ENCODE data around the gene THRB.

Gene THRB

DNA sequence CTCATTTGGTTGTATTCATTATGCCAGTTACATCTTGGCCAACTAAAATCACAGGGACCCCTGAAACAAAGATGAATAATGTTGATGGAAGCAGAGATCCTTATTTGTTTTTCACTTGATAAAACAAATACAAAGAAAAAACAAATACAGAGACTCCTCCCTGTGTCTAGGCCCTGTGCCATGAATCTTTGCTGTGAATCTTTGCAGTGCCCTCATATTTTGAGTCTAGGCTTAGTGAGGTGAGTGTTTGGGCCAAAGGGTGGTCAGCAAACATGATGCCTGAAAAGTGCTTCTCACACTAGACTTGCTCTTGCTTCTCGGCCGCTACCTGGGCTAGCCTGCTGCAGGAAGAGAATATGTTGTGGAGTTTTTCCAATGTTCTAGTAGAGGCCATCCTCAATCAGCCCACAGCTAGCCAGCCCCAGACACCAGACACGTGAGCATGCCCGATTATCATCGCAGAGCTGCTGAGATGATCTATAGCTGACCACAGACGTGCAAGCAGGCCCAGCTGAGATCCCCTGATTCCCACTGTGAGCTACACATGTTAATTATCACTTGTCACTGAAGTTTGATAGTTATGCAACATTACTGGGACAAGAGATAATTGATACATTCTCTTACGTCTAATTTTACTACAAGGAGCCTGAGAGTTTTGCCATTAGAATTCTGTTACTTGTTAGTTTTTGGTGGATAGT, 191.4 kb downstream of the THRB start:
- DNase-seq (ENCODE audit: low read depth), result no peak

DNA sequence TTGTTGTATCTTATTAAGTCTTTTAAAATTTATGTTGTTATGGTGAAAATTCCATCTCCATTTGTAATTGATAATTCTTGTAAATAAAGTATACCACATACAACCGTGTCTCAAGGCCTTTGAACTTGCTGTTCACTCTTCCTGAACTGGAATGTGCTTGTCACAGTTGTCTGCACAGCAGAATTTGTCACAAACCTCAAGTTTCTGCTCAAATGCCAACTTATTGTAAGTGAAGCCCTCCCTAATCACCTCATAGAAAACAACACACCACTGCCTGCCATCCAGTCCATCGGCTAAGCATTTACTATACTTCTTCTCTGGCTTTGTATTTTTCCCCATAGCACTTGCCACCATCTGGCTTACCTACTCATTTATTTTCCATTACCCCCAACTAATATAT, 192.3 kb downstream of the THRB start:
- no peak for DNase-seq (ENCODE audit: low read depth)

DNA sequence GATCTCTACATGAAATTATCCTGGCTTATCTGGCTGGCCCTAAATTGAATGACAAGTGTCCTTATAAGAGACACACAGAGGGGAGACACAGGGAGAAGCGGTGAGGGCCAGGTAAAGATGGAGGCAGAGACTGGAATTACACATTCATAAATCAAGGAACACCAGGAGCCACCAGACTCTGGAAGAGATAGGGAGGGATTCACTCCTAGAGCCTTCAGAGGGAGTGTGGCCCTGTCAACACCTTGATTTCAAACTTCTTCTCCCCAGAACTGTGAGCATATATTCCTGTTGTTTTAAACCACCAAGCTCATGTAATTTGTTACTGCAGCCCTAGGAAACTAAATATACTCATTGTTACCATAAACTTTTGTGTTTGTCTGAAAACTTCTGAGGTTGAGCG, 193.7 kb downstream of the THRB start:
- DNase-seq (ENCODE audit: low read depth), result no peak

DNA sequence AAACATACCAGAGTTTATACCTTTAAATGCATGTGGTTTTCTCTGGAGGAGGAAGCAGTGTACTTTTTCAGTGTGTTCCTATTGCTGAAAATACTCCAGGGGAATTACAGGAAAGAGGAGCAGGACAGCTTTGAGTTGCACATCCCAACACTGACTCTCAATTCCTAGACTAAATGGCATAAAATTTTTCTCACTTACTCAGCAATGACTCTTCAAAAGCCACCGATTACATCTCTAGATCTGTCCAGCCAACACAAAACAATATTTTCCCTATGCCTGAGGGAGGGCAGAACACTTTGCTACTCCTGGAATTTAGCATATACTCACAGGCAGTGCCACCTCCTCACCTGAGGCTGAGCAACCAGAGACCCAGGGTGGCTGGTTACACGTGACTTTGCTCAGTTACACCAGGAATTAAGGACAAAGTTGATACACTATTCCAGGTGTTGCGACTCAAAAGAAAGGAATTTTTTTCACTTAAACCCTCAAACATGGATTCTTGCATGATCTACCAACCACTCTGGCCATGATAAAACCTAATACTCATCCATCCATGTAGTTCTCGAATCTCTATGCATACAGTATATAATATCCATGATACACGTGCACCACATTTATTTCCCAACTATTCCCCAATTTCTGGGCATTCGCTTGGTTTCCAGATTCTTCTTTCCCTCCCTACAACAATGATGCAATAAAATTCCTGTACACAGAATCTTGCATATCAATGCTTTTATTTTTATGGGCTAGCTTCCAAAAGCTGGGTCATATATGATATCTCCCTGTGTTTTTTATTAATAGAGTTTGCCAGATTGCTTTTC, 194.6 kb downstream of the THRB start:
- DNase-seq (ENCODE audit: low read depth), result no peak

DNA sequence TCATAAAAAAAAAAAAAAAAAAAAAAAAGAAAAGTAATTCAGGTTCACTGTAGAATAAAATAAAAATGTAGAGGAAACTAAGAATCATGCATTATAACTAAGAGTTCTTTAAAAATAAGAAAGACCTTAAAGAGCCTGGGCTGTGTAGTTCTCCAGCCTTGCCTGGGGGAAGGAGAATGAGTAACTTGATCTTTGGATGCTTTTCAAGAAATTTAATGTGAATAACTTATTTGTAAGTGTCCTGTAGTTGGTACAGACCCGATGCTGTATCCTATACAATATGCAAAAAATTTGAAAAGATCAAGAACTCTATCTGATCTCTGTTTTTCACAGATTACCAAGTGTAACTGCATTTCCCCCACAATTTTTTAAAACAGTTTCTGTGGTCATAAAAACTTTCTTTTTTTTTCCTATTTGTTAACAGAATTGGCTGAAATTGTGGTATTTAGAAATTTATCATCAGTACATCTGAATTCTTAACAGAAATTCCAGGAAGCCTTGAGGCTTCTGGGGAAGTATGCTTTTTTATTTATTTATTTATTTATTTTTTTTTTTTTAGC, 195.3 kb downstream of the THRB start:
- DNase-seq (ENCODE audit: low read depth), result no peak

DNA sequence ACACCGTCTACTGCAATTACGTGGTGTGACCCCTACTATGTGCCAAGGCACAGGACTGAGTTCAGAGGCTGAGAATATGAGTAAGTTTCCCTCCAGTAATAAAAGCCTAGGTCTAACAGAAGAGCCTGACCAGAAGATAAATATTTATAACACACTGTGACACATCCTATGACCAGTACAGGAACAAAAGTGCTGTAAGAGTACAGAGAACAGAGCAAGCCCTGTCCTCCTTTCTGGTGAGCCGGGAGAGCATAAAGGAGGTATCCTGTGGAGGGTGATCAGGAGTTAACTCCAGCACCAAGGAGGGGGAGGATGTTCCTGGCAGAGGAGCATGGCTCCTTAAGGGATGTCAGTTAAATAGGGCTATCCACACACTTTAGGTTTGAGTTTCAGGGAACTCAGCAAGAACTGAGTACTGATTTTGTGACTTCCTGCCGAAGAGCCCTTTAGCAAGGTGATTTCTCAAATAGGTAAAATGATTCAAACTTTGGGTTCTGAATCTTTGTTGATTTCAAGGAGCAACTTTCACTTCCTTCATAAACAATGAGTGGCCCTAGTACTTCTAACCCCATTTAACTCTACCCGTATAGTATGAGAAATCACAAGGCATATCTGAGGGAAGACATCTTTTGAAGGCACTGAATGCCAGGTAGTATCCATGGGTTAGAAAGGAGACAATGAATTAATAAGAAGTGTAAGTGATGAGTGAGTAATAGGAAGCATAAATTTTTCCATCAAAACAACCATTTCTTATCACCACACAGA, 198.0 kb downstream of the THRB start:
- no peak for DNase-seq (ENCODE audit: low read depth)

DNA sequence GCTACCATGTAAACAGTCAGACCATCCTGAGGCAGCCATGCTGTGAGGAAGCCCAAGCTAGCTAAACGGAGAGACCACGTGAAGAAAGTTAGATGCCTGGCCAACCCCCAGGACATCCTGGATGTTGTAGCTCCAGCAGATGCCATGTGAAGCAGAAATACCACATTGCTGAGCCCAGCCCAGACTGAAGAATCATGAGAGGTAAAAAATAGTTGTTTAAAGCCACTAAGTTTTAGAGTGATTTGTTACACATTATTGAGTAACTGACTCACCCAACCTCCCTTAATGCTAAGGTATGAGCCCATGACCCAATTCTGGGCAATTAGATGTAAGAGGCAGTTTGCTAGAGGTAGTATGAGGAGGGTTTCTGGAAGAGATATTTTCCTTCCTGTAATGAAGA, 200.5 kb downstream of the THRB start:
- no peak for DNase-seq (ENCODE audit: low read depth)

DNA sequence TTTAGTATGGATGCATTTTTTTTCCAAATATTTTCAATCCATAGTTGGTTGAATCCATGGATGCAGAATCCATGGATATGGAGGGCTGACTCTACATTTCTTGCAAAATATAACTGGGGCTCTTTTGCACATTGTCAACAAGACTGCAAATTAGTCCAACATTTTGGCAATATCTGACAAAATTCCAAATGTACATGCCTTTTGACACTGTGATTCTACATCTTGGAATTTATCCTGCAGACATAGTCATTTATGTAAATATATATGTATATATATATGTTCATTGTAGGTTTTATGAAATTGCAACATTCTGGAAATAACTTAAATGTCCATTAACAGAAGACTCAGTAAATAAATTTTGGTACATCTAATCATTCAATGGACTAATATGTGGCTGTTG, 203.0 kb downstream of the THRB start:
- DNase-seq (ENCODE audit: low read depth), result no peak

DNA sequence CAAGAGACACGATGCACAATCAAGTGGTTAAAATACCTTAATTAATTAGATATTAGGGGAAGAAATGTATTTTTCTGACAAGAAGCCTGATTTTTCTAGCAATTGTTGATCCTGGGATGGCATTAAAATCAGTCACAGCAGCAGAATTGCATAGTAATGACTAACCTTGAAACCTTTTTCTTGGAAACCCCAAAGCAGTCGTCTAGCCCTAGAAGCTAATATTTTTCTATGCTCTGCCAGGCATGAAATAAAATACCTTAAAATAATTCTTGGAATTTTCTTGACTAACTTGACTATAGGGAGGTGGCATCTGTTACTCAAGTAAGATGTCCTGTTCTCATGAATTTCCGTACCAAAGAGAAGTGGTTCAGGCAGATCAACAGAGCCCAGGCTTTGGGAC, 204.1 kb downstream of the THRB start:
- DNase-seq (ENCODE audit: low read depth), result no peak

DNA sequence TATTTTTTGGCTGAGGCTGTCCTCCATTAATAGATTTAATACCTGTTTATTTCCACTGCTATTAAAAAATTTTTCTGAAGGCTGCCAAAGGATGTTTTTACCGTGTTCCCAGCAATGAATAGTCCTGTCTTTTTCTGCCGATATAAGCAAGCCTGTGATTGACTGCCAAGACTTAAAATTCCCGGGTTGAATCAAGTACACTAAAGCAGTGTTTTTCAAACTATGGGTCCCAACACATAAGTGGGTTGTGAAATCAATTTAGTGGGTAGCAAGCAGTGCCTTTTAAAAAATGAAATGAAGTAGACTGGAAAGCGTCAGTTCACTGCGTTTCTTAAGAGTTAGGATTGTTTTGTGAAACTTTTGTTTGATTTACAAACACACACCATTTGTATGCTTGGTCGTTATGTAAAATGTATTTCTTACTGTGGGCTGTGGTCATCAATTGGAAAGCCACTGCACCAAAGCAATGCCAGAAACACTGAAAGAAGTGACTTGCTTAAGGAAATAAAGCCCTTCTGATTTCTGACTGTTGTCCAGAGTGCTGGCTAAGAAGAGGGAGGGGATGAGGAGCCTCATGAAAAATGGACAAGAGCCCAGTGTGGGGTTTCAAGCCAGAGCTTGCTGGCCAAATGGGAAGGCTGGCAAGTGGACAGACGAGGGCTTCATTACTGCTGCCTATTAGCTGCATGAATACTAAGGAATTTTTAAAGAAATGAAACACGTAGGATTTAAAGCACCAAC, 206.0 kb downstream of the THRB start:
- DNase-seq (ENCODE audit: low read depth), result no peak

DNA sequence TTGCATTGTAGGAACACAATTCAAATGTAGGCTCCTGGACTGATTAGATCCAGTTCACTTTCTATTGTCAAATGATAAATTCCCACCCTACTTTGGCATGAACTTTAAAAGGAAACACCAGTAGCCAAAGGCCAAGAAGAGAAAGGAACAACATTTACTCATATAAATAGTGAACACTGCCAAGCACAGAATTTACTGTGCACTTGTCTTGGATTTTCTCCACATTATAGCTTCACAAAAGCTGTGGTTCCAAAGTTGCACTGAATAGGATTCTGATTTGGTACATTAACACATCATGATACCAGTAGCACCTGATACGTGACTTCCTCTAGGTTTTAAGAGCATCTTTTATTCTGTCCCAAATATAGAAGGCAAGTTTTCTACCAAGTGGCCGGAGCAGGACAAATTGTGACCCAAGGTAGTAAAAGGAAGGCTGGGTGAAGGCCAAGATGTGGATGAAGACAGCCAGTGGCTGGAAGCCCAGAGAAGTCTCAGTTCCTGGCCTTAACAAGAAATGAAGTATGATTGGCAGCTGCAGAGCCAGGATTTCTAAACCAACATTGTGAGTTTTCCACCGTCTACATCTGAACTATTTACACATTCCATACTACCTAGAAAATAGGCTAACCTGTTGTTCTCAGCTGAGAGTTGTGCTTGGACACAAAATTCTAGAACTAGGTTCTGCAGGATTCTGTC, 206.7 kb downstream of the THRB start:
- DNase-seq (ENCODE audit: low read depth), result no peak

DNA sequence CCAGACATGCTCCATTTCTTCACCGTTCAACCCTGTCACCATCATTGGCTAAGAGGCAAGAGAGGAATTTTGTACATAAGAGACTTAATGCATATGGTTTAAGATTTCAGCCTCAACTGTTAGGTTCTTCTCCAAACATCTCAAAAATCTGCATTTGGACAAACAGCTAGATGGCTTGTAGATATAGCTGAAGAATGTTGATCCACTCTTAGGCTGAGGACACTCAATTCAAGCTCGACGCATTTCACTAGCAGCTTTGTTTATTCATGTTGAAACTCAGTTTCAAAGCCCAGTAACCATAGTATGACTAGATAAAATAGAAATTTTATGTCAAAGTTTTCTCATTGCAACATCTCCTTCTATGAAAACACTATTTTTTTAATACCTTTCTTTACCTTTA, 208.2 kb downstream of the THRB start:
- no peak for DNase-seq (ENCODE audit: low read depth)

DNA sequence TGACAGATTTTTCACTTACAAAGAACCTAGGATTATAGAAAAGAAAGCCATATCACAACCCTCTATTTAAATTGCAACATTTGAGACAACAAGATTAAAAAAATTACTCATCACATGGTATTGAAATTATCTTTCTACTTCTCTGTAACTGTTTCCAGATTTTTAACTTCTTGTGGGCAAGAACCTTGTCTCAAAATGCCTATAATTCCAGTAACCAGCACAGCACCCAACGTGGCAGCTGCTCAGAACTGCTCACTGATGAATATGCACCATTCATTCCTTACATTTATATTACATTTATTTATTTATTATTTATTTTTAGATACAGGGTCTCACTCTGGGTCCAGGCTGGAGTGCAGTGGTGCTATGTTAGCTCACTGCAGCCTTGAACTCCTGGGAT, 216.1 kb downstream of the THRB start:
- no peak for DNase-seq (ENCODE audit: low read depth)

DNA sequence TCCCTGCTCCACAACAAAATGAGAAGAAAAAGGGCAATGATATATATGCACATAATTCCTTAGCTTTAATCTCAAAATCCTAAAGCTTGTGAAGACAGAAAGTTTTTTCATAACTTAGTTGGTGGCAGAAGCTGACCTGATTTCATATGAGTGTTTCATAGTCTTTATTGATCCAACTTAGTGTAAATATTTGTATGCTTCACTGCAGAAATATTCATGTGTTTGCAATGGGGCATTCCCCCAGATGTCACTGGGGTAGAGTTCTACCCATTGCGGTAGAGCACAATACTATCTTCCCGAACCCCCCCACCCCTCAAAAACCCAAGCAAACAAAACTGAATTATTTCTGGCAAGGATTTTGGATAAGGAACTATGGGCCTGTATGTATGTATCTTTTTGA, 221.2 kb downstream of the THRB start:
- DNase-seq (ENCODE audit: low read depth), result no peak

DNA sequence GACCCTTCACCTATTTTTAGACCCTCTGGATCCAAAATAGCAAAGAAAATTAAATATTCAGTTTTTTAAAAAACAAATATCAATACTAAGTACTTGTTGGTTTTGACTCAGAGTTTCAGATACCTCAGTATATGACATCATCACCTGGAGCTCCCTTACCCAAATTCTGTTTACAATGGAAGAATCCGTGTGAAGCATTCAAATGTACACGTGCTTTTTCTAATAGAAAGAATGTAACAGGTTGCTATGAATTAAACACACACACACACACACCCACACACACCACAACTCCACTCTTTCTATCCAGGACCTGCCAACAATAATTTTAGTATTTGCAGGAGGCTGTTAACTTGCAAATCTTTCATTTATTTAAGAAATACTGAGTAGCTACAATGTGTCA, 221.8 kb downstream of the THRB start:
- DNase-seq (ENCODE audit: low read depth), result no peak

DNA sequence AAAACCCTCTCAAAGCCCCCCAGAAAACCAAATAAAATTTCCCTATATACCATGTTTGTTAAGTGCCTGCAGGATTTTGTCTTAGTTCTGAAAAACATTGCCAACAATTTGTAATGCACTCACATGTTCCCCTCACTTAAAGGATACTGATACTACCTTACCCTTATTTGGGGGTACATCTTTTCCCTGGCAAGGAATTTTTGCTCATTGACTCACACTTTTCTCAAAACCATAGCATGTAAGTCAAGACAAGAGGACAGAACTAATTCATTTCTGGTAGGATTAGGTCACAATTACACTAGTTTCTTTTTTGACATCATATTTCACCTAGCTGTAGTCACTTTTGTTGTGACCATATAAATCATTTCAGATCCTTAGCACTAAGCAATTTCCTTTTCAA, 222.2 kb downstream of the THRB start:
- DNase-seq (ENCODE audit: low read depth), result no peak

DNA sequence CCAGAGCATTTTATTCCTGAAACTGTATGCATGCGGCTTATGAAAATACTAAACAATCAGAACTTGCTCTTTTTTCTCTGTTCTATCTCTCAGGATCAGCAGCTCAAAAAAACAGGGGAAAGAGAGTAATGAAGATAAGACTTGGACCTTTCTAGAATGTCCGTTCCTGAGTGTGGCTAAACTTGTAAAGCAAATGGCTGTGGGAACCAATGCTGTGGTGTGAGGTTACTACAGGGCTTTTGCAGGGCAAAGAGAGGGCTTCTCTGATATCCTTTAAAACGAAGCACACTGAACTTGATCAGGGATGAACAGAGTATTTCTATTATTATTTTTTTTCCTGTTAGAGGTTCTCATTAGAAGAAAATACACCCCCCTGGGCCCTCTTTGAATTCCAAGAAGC, 223.4 kb downstream of the THRB start:
- DNase-seq (ENCODE audit: low read depth), result no peak

DNA sequence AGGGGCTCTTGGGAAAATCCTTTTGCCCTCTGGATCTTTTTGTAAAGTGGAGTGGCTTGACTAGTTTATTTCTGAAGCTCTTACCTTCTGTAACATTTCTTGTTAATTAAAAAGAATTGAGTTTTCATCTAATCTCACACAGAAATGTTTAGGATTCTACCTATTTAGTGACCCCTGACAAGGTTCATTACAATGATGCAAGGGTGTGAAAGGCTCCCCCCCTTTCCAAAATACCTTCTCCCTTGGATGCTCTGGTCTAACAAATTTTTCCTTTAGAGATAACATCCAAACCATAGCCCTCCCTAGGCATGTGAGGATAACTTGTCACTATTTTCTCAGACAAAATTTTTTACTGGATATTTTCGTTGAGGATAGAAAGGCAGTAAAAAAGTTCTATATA, 223.9 kb downstream of the THRB start:
- DNase-seq (ENCODE audit: low read depth), result no peak

DNA sequence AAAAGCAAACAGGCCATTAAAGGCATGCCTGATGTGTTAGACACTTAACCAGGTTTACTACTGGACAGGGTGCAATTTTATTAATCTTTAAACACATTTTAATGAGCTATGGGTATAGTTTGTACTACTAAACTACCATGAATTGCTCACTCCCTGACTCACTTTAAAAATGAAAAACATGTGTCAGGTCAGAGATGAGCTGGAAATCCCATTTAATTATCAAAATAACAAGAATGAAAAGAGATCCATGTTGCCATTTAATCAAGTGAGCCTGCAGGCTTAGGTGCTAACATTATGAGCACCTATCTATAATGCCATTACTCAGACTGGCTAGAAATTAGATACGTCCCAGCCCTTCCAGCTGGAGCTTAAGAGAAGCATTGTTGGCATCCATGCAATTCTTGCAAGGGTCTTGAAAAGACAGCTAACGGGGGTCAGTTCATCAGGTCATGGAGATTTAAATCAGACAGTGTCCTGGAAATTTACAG, 224.4 kb downstream of the THRB start:
- DNase-seq (ENCODE audit: low read depth), result no peak

DNA sequence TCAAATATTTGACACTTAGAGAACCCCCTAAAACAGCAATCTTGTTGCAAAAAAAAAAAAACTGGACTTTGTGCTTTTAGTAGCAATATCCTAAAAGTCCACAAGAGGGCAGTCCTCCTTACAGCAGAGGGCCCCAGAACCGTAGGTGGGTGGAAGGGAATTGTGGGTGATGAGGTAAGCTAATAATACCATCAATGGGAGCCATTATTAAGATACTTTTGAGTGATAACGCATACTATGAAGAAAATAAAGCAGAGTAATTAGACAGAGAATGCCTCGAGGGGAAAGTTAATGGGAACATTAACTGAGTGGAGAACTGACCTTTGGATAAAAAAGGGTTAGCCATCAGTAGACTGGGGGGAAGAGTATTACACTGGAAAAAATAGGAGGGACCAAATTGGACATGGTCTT, 229.9 kb downstream of the THRB start:
- no peak for DNase-seq (ENCODE audit: low read depth)

DNA sequence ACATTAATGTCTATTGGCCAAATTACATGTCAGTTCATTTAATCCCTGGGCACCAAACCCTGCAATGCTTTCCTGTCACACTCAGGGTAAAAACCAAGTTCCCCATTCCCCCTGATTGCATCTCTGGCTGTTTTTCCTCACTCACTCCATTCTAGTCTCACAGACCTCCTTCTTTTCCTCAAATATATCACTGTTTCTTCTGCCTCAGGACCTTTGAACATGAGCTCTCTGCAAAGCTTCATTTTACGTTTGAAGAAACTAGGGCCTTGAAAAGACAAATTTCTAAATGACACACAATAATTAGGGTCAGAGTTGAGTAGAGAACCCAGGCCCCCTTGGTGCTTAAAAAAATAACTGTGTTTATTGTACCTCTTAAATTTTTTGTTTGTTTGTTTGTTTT, 230.6 kb downstream of the THRB start:
- DNase-seq (ENCODE audit: low read depth), result no peak

All from activated gamma-delta T cell treated with anti-CD3 and anti-CD28 coated beads, Interleukin-2, amount 50 U/mL, for 16 hours (primary cell).